Cerebellar cortex (tissue), 1 donor: Measurements from ENCODE around the gene CNNM4.
A peak's percentile ranks its signal among the peaks of the same experiment; 100 is the strongest.

Experiments
- DNase-seq: peaks from one replicate; pipeline ENCODE4 v3.0.0-alpha.2; 2015; ENCODE audit warnings: low spot score

The CNNM4 gene

GRCh38 chr2:96832408-96832753, 71.7 kb downstream of the CNNM4 start:
- peak; percentile 34 for DNase-seq

GRCh38 chr2:96832754-96833507, 72.2 kb downstream of the CNNM4 start:
- DNase-seq = peak; percentile 60

GRCh38 chr2:96835830-96836229, 75.1 kb downstream of the CNNM4 start:
- DNase-seq = no peak

GRCh38 chr2:96837575-96837974, 76.9 kb downstream of the CNNM4 start:
- DNase-seq = no peak

GRCh38 chr2:96838345-96839292, 77.9 kb downstream of the CNNM4 start:
- DNase-seq = no peak

- no peak for DNase-seq
These were observed 78.7 kb downstream of the CNNM4 start for GRCh38 chr2:96839293-96839874.

GRCh38 chr2:96839875-96840850, 79.5 kb downstream of the CNNM4 start:
- DNase-seq = no peak

GRCh38 chr2:96841701-96842495, 81.2 kb downstream of the CNNM4 start:
- DNase-seq = no peak

GRCh38 chr2:96842600-96842999, 81.9 kb downstream of the CNNM4 start:
- DNase-seq = peak; percentile 40

GRCh38 chr2:96843538-96844268, 83.0 kb downstream of the CNNM4 start, which contains the start of gene ANKRD23:
Gene ANKRD23 (minus strand): TSS chr2:96844021. CDS start chr2:96843992, 29 bp downstream.
- DNase-seq = no peak

- DNase-seq = no peak
These were observed 83.7 kb downstream of the CNNM4 start for GRCh38 chr2:96844405-96844808.

- DNase-seq = no peak
These were observed 86.1 kb downstream of the CNNM4 start for GRCh38 chr2:96846825-96847224.

GRCh38 chr2:96847586-96847985, 86.9 kb downstream of the CNNM4 start:
- DNase-seq = no peak

GRCh38 chr2:96848264-96848663, 87.6 kb downstream of the CNNM4 start:
- no peak for DNase-seq

- DNase-seq = no peak
These were observed 92.0 kb downstream of the CNNM4 start for GRCh38 chr2:96852667-96853066.

- peak; percentile 77 for DNase-seq
These were observed 92.6 kb downstream of the CNNM4 start for GRCh38 chr2:96853321-96853720.

GRCh38 chr2:96856776-96857666, 96.3 kb downstream of the CNNM4 start:
- DNase-seq = peak; percentile 53

GRCh38 chr2:96857667-96858372, 97.1 kb downstream of the CNNM4 start, which contains the start of gene ANKRD39:
Gene ANKRD39 (minus strand): TSS chr2:96858016. CDS start chr2:96857987, 29 bp downstream.
- peak; percentile 97 for DNase-seq
